Measurements from ENCODE around the gene MXD1. TPM values are rescaled to one million over a fixed set of nuclear protein-coding genes. Genes with fewer than 3 reads are reported as not detected.

Gene MXD1
- total and polyA plus RNA-seq, 9 of the 15 experiments (the other 6 are each of a cell fraction or from before 2014, with no cell fraction given) = 6.7 to 35.9 (median 11.0) TPM

DNA sequence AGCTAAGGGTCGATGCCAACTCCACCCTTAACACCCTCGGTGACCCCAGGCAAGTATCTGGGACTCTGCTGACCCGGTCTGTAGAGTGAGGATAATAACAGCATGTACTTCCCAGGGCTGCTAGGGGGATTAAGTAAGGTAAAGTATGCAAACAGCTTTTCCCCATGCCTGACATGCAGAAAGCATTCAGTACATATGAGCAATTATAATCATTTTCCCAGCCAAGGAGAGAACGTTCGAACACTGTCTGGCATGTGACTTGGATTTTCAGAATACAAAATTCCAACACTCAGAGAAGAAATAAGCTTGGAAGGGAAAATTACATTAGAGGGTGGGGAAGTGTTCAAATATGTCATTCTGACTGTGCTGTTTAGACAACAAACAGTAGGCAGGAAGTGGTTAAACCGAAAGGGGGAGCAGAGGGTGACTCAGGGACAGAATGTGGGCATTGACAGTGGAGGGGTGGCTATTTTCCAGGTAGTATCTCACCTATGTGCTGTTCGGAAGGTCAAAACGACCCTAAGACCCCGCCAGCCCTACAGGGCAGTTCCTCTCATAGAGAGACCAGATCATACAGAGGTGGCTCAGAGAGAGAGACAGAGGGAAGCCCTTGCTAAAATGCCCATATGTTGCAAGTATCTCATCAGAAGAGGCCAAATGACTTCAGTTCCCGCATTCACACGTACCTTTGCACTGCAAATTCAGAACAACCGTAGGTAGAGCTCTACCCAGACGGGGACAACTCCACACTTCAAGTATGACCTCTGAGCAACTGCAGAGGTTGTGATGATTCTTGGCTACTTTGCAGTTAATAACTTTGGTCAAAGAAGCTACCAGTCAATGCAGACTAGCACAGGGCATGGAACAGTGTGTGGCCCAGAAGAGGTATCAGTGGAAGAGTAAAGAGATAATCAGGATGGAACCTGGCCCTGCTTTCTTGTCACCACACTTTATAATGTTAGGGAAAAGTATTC is 31.7 kb downstream of the MXD1 start (continued):
- TF ChIP-seq, protein P1, sequence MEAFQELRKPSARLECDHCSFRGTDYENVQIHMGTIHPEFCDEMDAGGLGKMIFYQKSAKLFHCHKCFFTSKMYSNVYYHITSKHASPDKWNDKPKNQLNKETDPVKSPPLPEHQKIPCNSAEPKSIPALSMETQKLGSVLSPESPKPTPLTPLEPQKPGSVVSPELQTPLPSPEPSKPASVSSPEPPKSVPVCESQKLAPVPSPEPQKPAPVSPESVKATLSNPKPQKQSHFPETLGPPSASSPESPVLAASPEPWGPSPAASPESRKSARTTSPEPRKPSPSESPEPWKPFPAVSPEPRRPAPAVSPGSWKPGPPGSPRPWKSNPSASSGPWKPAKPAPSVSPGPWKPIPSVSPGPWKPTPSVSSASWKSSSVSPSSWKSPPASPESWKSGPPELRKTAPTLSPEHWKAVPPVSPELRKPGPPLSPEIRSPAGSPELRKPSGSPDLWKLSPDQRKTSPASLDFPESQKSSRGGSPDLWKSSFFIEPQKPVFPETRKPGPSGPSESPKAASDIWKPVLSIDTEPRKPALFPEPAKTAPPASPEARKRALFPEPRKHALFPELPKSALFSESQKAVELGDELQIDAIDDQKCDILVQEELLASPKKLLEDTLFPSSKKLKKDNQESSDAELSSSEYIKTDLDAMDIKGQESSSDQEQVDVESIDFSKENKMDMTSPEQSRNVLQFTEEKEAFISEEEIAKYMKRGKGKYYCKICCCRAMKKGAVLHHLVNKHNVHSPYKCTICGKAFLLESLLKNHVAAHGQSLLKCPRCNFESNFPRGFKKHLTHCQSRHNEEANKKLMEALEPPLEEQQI (IDR thresholded peaks at IDR 0.05) = no peak
- TF ChIP-seq ERF (CRISPR knock-in tag; IDR thresholded peaks at IDR 0.05) (peak; percentile 60; the same call in 1 of the 2 replicates), MCM7 (IDR thresholded peaks at IDR 0.05) (no peak), NFE2 (IDR thresholded peaks at IDR 0.05; ENCODE audit: low read depth) (peak; percentile 69), SIN3B (IDR thresholded peaks at IDR 0.05; ENCODE audit: low read depth) (no peak), ZNF75A (CRISPR knock-in tag; IDR thresholded peaks at IDR 0.05) (no peak), RNF2 (IDR thresholded peaks at IDR 0.05) (0 out of 2 replicates have a peak, but pooled peaks have one; percentile 19), FOXK2 (conservative IDR thresholded peaks at IDR 0.05 in 1 of 2, IDR thresholded peaks at IDR 0.05 in 1 of 2; ENCODE audit: low read depth in 2 of 2) (no peak), ZNF561 (CRISPR knock-in tag; conservative IDR thresholded peaks at IDR 0.05) (no peak), SMAD1 (IDR thresholded peaks at IDR 0.05; ENCODE audit: low read depth, low read length, partially characterized antibody) (no peak), CC2D1A (IDR thresholded peaks at IDR 0.05) (no peak), CBX1 (IDR thresholded peaks at IDR 0.05; ENCODE audit: low read depth) (no peak), TAF1 (IDR thresholded peaks at IDR 0.05; ENCODE audit: control insufficient read depth, extremely low read depth, insufficient read depth, low read length, severe bottlenecking) (peak; percentile 18)
- TF ChIP-seq, protein P2, sequence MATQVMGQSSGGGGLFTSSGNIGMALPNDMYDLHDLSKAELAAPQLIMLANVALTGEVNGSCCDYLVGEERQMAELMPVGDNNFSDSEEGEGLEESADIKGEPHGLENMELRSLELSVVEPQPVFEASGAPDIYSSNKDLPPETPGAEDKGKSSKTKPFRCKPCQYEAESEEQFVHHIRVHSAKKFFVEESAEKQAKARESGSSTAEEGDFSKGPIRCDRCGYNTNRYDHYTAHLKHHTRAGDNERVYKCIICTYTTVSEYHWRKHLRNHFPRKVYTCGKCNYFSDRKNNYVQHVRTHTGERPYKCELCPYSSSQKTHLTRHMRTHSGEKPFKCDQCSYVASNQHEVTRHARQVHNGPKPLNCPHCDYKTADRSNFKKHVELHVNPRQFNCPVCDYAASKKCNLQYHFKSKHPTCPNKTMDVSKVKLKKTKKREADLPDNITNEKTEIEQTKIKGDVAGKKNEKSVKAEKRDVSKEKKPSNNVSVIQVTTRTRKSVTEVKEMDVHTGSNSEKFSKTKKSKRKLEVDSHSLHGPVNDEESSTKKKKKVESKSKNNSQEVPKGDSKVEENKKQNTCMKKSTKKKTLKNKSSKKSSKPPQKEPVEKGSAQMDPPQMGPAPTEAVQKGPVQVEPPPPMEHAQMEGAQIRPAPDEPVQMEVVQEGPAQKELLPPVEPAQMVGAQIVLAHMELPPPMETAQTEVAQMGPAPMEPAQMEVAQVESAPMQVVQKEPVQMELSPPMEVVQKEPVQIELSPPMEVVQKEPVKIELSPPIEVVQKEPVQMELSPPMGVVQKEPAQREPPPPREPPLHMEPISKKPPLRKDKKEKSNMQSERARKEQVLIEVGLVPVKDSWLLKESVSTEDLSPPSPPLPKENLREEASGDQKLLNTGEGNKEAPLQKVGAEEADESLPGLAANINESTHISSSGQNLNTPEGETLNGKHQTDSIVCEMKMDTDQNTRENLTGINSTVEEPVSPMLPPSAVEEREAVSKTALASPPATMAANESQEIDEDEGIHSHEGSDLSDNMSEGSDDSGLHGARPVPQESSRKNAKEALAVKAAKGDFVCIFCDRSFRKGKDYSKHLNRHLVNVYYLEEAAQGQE (IDR thresholded peaks at IDR 0.05; ENCODE audit: borderline replicate concordance) = no peak
- TF ChIP-seq, protein P2 (CRISPR knock-in tag; IDR thresholded peaks at IDR 0.05; ENCODE audit: low read depth) = no peak
- TF ChIP-seq, protein P3, sequence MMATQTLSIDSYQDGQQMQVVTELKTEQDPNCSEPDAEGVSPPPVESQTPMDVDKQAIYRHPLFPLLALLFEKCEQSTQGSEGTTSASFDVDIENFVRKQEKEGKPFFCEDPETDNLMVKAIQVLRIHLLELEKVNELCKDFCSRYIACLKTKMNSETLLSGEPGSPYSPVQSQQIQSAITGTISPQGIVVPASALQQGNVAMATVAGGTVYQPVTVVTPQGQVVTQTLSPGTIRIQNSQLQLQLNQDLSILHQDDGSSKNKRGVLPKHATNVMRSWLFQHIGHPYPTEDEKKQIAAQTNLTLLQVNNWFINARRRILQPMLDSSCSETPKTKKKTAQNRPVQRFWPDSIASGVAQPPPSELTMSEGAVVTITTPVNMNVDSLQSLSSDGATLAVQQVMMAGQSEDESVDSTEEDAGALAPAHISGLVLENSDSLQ (IDR thresholded peaks at IDR 0.05) = peak; percentile 24; the same call in 1 of the 2 replicates

Data from K562 (cell line).